ENCODE measurements around the gene GMCL2. TPM values are rescaled to one million over a fixed set of nuclear protein-coding genes. Genes with fewer than 3 reads are reported as not detected.

Gene GMCL2
- total RNA-seq, 1 experiment from 2014 or later, result not detected

GRCh38 chr5:178201927-178202235 lies 14.7 kb upstream of the GMCL2 start:
- Histone ChIP-seq H3K56ac (ENCODE audit: insufficient read length, low read depth, low read length) (no peak overlapping the region), H2BK120ac (ENCODE audit: low read depth, low read length, poor library complexity, severe bottlenecking) (no peak overlapping the region), H3K23ac (ENCODE audit: insufficient read length, low read depth, low read length) (no peak overlapping the region), H4K20me1 (ENCODE audit: control insufficient read depth, insufficient read depth, insufficient read length) (peaks cover 2% of the 10 kb centered on the region), H3K14ac (ENCODE audit: insufficient read depth, low read length) (no peak overlapping the region), H4K91ac (ENCODE audit: insufficient read length, low read depth, low read length) (no peak overlapping the region), H3K4me1 (ENCODE audit: insufficient read depth, low read length) (no peaks in the 10 kb centered on the region; the same call in 1 of the 2 replicates), H3K18ac (ENCODE audit: insufficient read length, low read depth, low read length) (no peak overlapping the region), H3K9me3 (ENCODE audit: control insufficient read depth, low read depth, low read length) (no peaks in the 10 kb centered on the region), H3T11ph (ENCODE audit: low read length) (no peak overlapping the region), H2BK12ac (ENCODE audit: insufficient read length, low read depth, low read length) (no peak overlapping the region), H3K79me1 (ENCODE audit: insufficient read depth, low read depth, low read length, poor library complexity, severe bottlenecking) (peaks cover 5% of the 10 kb centered on the region), H2BK20ac (ENCODE audit: low read depth, low read length, poor library complexity, severe bottlenecking) (no peak overlapping the region), H3K79me2 (ENCODE audit: insufficient read depth, low read length) (peaks cover 18% of the 10 kb centered on the region), H2AK5ac (ENCODE audit: insufficient read length, low read length) (no peak overlapping the region), H3K4me2 (ENCODE audit: insufficient read depth, insufficient read length, low read length) (no peak overlapping the region), H4K8ac (replicated peaks; ENCODE audit: insufficient read length, low read depth, low read length) (no peak overlapping the region), H3K27ac (ENCODE audit: insufficient read length, low read depth, low read length) (no peak overlapping the region), H3K9ac (ENCODE audit: extremely low read depth, insufficient read length, low read length) (no peak overlapping the region), H3K23me2 (ENCODE audit: insufficient read length, low read depth, low read length, poor library complexity, severe bottlenecking) (peaks cover 10% of the 10 kb centered on the region), H2AFZ (ENCODE audit: low read length) (no peak overlapping the region), H4K5ac (ENCODE audit: insufficient read length, low read depth, low read length) (no peak overlapping the region), H2BK15ac (ENCODE audit: low read depth, low read length) (no peak overlapping the region), H3K4ac (ENCODE audit: low read depth, low read length) (no peak overlapping the region), H2BK5ac (ENCODE audit: insufficient read length, low read length) (no peak overlapping the region), H3K27me3 (ENCODE audit: insufficient read depth, low read length) (no peaks in the 10 kb centered on the region)
- WGBS (ENCODE audit: extremely low coverage, insufficient read length, low lambda C conversion rate), result no CpG with 5 or more reads among the region's 2 CpGs
- Mint-ChIP-seq H3K27ac (0 out of 7 replicates have a peak overlapping the region, but pooled peaks of 1 of the 3 experiments have one; percentile 40), H3K4me3 (peak overlapping the region in 1 of 2 experiments; percentile 16; a peak in 1 of 5 replicates), H3K36me3 (ENCODE audit: insufficient read depth in 1 of 3, low read depth in 3 of 3) (peaks cover 16 to 19% (median 18%) of the 10 kb centered on the region in 3 experiments), H3K4me1 (peaks cover 14 to 21% of the 10 kb centered on the region in 2 experiments), H3K9me3 (peaks cover 2 to 8% of the 10 kb centered on the region in 2 experiments; a peak in 4 of 5 replicates), H3K27me3 (ENCODE audit: low read depth) (peaks cover 30% of the 10 kb centered on the region)
- no peak for TF ChIP-seq CTCF (conservative IDR thresholded peaks at IDR 0.05)
- DNase-seq, result peak; percentile 18

Data from H9 (cell line).